Activated T-helper 1 cell treated with anti-CD3 and anti-CD28 coated beads, Interleukin-2, amount 50 U/mL, for 16 hours (primary cell): ENCODE measurements around the gene ARHGAP10.

ENCODE experiments used
- DNase-seq, 2 donors: peaks; one replicate each; pipeline ENCODE4 v3.0.0-alpha.2; 2020; ENCODE audit warnings: low read depth in 1 of 2, low spot score in 1 of 2

The ARHGAP10 gene

GRCh38 chr4:148060264-148061140, 328.6 kb downstream of the ARHGAP10 start:
- DNase-seq = no peak

GRCh38 chr4:148061141-148061481, 329.2 kb downstream of the ARHGAP10 start:
- no peak for DNase-seq

DNA sequence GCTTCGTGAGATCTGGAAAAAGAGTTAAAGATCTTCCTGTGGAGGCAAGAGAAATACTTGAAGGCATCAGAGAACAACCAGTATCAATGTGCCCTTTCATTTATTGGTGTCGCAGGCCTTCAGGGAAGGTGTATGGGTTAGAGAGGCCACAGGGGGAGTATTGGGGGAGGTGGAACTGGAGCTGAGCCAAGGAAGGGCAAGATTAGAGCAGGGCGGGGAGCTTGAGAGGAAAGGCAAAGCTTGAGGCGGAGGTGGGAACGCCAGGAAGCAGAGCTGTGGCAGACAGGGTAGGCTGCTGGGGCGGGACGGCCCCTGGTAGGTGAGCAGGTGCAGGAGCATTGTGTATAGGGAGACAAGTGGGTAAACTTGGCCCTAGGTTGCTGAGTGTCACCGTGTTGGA, 329.9 kb downstream of the ARHGAP10 start:
- DNase-seq = no peak

- no peak for DNase-seq
Observed at GRCh38 chr4:148062301-148062950, 330.5 kb downstream of the ARHGAP10 start.

GRCh38 chr4:148064451-148064850, 332.6 kb downstream of the ARHGAP10 start:
- no peak for DNase-seq

GRCh38 chr4:148065075-148065474, 333.2 kb downstream of the ARHGAP10 start:
- DNase-seq = no peak

GRCh38 chr4:148067301-148067916, 335.5 kb downstream of the ARHGAP10 start:
- DNase-seq = no peak

DNA sequence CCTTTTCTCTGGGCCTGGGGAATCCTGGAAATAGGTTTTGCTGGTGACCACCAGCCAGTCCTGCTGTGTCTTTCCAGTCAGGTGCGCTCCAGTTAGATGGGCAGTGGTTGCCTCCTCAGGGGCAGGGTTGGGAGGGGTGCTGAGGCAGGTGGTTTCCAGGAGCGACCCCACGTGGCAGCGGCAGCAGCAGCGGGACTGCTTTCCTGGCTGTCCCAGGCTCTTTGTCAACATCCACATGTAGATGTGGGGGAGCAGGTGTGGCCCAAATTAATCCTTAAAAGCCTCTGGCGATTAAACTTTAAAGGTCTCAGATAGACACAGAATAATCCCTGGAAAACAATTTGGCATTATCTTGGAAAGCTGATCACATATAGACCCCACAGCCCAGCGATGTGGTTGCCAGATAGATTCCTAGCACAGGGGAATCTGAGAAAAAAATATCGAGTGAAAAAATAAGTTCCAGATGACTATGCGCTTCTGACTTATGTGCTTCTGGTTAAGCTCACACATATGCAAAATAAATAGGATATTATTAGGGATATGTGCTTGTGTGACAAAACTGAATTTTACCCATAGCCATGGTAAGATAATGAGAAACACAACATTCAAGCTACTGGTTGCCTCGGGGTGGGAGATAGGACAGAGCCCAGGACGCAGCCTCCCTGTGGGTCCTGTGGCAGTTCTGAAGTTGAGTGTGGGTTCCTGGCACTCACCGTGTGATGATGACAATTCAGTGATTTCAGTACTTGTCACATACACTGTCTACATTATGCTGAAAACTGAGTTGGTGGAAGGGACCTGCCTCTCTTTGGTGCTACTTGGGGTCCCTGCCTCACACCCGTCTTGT, 336.4 kb downstream of the ARHGAP10 start:
- DNase-seq = no peak

DNA sequence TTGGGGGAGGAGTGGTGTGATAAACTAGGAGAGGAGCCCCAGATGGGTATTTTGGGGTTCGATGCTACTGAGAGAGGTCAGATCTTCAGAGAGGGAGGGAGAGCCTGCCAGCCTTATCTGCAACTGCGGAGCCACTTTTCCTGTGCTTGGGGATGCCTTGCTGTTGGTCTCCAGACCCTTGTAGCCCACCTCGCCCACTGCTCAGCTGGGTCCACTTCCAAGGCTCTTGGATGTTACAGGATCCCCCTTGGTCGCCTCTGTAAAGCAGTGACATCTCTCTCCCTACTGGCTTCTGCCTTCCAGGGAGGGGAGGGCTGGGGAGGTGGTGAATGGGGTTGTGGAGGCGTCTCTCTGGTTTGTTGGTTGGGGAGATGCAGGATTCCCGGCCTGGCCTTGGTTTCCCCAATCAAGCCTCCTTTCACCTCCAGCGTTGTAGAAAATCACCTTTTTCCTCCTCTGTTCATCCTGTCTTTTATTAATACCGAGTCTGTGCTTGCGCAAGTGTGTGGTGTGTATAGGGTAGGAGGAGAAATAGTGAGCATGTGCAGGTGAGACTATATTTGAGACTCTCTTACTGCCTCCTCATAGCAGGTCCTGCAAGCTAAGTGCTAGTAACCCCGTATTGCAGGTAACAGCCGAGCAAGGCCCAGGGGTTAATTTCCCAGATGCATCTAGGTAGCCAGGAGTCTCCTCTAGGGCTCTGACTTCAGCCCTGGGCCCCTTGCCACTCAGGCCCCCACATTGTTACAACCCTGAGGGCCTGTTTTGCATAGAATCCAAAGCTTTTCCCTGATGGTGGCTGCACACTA, 337.4 kb downstream of the ARHGAP10 start:
- no peak for DNase-seq

- no peak for DNase-seq
Observed at GRCh38 chr4:148069895-148070178, 337.9 kb downstream of the ARHGAP10 start.

GRCh38 chr4:148071009-148071408, 339.1 kb downstream of the ARHGAP10 start:
- no peak for DNase-seq

- no peak for DNase-seq
Observed at GRCh38 chr4:148072789-148073188, 340.9 kb downstream of the ARHGAP10 start.

GRCh38 chr4:148073349-148073748, 341.5 kb downstream of the ARHGAP10 start:
- DNase-seq = no peak

DNA sequence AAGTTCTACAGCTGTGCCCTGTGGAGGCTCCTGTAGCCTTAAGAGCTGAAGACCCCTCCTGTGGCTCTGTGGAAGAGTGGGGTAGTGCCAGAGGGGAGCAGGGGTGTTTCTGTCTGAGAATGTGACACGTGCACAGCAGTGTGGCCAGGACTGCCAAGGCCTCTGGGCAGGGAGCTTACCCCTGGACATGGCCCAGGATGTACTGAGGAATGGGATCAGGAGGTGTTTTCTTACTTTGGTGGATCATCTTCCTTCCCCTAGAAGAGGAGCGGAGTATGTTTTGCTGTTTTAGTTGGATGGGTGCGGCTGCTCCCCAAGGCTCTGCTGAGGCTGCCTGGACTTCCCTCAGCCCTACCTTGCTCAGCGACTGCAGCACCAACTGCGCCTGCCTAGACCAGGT, 342.6 kb downstream of the ARHGAP10 start:
- no peak for DNase-seq

DNA sequence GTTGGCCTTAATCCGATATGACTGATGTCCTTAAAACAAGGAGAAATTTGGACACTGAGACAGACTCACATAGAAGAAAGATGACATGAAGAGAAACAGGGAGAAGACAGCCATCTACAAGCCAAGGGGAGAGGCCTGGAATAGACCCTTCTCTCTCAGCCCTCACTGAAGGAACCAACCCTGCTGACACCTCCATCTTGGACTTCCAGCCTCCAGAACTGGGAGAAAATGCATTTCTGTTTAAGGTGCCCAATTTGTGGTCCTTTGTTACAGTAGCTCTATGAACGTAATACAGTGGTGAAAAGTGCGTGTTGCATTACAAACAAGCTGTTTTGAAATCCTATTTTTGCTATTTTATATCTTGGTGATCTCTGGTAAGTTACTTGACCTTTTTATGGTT, 343.6 kb downstream of the ARHGAP10 start:
- no peak for DNase-seq

DNA sequence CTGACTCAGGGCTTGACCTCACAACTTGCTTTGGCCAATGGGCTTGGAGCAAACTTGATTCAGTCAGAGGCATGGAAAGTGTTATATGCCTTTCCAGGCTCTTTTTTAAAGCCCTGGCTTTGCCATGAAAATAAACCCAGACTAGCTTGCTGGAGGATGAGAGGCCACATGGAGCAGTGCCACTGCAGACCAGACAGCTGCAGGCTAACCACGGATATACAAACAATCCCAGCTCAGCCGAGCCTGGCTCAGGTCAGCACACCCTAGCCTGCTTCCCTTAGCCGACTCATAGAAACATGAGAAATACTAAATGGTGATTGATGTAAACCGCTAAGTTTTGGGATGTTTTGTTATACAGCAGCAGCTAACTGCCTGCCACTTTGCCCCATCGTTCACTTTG, 345.1 kb downstream of the ARHGAP10 start:
- no peak for DNase-seq

GRCh38 chr4:148077581-148077980, 345.7 kb downstream of the ARHGAP10 start:
- DNase-seq = no peak

DNA sequence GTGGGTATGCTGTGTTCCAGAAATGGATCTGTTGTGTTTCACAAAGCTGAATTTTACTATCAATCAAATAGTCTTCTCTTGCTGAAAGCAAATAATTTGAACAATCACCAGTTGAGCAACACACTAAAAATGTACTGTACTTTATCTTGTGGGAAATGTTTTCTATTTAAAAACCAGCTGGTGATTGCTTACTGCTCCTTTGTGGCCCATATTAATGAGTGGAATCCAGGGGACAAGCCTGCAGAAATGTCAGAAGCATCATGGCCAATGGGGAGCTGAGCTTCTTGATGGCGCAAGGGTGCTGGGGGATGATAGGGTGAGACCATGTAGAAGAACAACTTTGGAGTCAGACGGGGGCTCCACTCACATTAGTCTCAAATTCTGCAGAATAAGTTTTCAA, 346.2 kb downstream of the ARHGAP10 start:
- no peak for DNase-seq

- DNase-seq = no peak
Observed at GRCh38 chr4:148079961-148080360, 348.1 kb downstream of the ARHGAP10 start.

DNA sequence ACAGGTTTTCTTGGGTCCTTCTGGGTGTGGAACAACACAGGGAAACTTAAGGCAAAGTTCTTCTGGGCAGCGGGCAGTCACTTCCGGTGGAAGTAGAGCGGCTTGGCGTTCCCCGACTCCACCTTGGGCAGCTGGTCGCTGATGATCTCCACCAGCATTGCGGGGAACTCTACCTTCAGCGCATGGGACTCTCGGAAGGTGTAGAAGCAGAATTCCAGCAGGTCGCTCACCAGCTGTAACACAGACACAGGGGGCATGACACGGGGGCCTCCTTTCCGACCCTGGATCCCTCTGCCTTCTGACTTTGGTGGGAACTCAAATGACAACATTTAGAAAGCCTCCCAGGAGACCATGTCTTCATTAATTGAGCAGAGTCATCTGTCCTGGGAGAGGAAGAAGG, 349.4 kb downstream of the ARHGAP10 start:
- no peak for DNase-seq

DNA sequence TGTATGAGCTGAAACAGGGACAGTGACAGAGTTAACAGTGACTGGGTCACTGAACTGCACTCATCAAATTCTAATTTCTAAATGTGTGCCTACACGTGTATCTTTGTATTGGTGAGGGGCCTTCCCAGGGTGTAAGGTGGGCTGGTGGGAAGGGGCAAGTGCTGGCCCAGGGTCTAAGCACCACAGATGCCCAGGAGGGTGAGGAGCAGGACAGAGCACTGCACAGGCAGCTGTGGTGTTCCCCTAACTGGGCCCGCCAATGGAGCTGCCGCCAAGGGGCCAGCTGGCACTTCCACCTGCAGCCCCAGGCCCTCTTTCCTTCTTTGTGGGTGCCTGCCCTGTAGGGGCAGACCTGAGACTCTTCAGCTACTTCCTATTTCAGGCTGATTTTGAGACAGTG, 349.9 kb downstream of the ARHGAP10 start:
- no peak for DNase-seq
